SU-DHL-6 (cell line): Measurements from ENCODE around the gene EPHB2.

Experiments used
- CTCF ChIP-seq: fragments of 200-600 bp; sonication (generic); IDR thresholded peaks from one replicate; pipeline ENCODE4 v1.5.1; 2017; ENCODE audit warnings: antibody characterized with exemption, mild to moderate bottlenecking, low read length, moderate library complexity; ENCODE audit not compliant: insufficient read depth, poor library complexity, severe bottlenecking
- EZH2phosphoT487 ChIP-seq: fragments of 200-600 bp; sonication (generic), shearing (Covaris generic); conservative IDR thresholded peaks from 2 replicates; pipeline ENCODE4 v1.6.1; 2018; ENCODE audit warnings: mild to moderate bottlenecking, antibody characterized with exemption, low read length, moderate library complexity, mixed read lengths

- TF ChIP-seq CTCF (no peak), EZH2phosphoT487 (no peak)
Observed at GRCh38 chr1:22896184-22896583, 185.5 kb downstream of the EPHB2 start.
